ENCODE data around the gene RND2.

The RND2 gene

DNA sequence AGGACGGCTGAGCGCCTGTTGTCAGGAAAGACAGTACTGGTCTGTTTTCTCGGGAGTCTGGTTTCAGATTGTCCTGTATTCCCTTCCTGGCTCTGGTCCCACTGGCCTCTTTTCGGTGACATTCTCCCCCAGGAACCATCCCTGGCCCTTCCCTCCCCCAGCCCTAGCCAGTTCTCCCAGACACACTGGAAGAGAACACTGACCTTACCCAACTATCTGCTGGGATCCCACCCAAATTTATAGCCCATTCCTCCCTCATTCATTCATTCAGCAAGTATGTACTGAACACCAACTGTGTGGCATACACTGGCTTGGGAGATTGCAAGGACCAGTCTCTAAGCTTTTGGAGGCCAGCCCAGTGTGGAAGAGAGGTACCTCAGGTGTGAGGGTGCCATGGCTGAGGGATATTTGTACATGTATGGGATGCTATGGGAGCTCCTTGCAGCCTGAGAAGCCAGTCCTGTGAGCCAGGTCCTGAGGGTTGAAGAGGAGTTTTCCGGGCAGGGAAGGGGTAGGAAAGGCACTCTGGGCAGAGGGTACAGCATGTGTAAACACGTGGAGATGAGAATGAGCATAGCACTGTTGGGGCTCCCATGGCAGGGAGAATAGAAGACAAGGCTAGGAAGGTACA lies 5.2 kb downstream of the RND2 start:
- Histone ChIP-seq H3K9ac (no peak overlapping the region), H3K79me2 (ENCODE audit: insufficient read depth, low read depth) (no peaks in the 10 kb centered on the region), H3K27me3 (ENCODE audit: insufficient read depth, low read depth) (no peaks in the 10 kb centered on the region), H3K36me3 (ENCODE audit: insufficient read depth) (no peaks in the 10 kb centered on the region), H3K4me1 (ENCODE audit: low read depth, poor library complexity, severe bottlenecking) (no peaks in the 10 kb centered on the region), H3K4me2 (no peak overlapping the region), H4K20me1 (ENCODE audit: insufficient read depth) (no peaks in the 10 kb centered on the region), H3K27ac (no peak overlapping the region), H3K4me3 (IDR thresholded peaks at IDR 0.05; ENCODE audit: insufficient read depth, low read depth, low read length) (no peak overlapping the region), H2AFZ (ENCODE audit: low read depth) (no peak overlapping the region)
- TF ChIP-seq CTCF (conservative IDR thresholded peaks at IDR 0.05; ENCODE audit: low read depth, low read length) = no peak

- H3K9ac ChIP-seq = no peak overlapping the region
- H3K4me2 ChIP-seq = no peak overlapping the region
- H3K27me3 ChIP-seq (ENCODE audit: insufficient read depth, low read depth) = no peaks in the 10 kb centered on the region
- no peaks in the 10 kb centered on the region for H4K20me1 ChIP-seq (ENCODE audit: insufficient read depth)
- H2AFZ ChIP-seq (ENCODE audit: low read depth) = no peak overlapping the region
- H3K79me2 ChIP-seq (ENCODE audit: insufficient read depth, low read depth) = no peaks in the 10 kb centered on the region
- no peak overlapping the region for H3K4me3 ChIP-seq (IDR thresholded peaks at IDR 0.05; ENCODE audit: insufficient read depth, low read depth, low read length)
- H3K36me3 ChIP-seq (ENCODE audit: insufficient read depth) = no peaks in the 10 kb centered on the region
- no peak overlapping the region for H3K27ac ChIP-seq
- H3K4me1 ChIP-seq (ENCODE audit: low read depth, poor library complexity, severe bottlenecking) = no peaks in the 10 kb centered on the region
- TF ChIP-seq CTCF (conservative IDR thresholded peaks at IDR 0.05; ENCODE audit: low read depth, low read length) = no peak
Observed at GRCh38 chr17:43031666-43032065, 6.6 kb downstream of the RND2 start.

DNA sequence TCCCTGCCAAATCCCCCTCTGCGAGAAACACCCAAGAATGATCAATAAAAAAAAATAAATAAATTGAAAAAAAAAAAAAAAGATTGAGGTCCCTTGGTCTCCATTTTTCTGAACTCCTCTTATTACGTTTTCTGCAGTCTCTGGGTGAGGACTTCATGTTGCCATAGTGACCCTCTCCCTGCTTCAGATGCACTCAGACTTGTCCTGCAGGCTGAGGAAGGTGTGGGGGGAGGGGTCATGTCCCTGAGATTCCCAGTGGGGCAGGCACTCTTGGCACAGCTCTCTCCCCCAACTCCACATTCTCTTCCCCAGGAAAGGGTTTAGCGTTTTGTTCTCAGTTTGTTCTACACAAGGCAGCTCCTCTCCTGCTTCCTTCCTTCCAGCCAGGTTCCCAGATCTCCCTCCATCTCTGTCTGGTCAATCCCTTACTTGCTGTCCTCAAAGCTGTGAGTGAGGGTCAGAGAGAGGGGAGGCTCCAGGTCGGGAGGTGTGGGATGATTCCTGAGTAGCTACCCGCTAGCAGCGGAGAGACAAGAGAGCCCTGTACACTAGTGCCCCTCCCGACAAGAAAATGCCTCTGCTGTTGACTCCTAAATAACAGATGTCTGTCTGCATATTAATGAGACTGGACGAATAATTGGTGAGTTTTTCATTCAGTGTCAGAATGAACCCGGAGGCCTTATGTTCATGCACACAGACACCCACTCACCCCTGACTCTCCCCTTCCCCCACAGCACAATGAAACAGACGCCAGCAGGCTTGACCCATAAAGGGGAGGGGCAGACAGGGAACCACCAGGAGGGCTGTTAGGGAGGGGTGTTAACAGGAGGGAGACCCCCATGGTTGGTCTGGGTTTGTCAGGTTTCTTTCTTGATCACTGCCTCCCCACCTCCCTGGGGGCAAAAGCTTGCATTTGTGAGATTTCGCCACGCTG lies 9.2 kb downstream of the RND2 start:
- no peaks in the 10 kb centered on the region for H3K4me1 ChIP-seq (ENCODE audit: low read depth, poor library complexity, severe bottlenecking)
- no peak for TF ChIP-seq CTCF (conservative IDR thresholded peaks at IDR 0.05; ENCODE audit: low read depth, low read length)
- H3K36me3 ChIP-seq (ENCODE audit: insufficient read depth) = no peaks in the 10 kb centered on the region
- H3K4me3 ChIP-seq (IDR thresholded peaks at IDR 0.05; ENCODE audit: insufficient read depth, low read depth, low read length) = no peak overlapping the region
- no peak overlapping the region for H3K27ac ChIP-seq
- H4K20me1 ChIP-seq (ENCODE audit: insufficient read depth) = no peaks in the 10 kb centered on the region
- H3K4me2 ChIP-seq = no peak overlapping the region
- H3K79me2 ChIP-seq (ENCODE audit: insufficient read depth, low read depth) = no peaks in the 10 kb centered on the region
- H2AFZ ChIP-seq (ENCODE audit: low read depth) = no peak overlapping the region
- no peaks in the 10 kb centered on the region for H3K27me3 ChIP-seq (ENCODE audit: insufficient read depth, low read depth)
- H3K9ac ChIP-seq = no peak overlapping the region

GRCh38 chr17:43034894-43035293 lies 9.9 kb downstream of the RND2 start:
- Histone ChIP-seq H3K79me2 (ENCODE audit: insufficient read depth, low read depth) (no peaks in the 10 kb centered on the region), H3K27me3 (ENCODE audit: insufficient read depth, low read depth) (no peaks in the 10 kb centered on the region), H3K4me3 (IDR thresholded peaks at IDR 0.05; ENCODE audit: insufficient read depth, low read depth, low read length) (no peak overlapping the region), H3K4me2 (no peak overlapping the region), H2AFZ (ENCODE audit: low read depth) (no peak overlapping the region), H4K20me1 (ENCODE audit: insufficient read depth) (no peaks in the 10 kb centered on the region), H3K27ac (no peak overlapping the region), H3K9ac (no peak overlapping the region), H3K36me3 (ENCODE audit: insufficient read depth) (no peaks in the 10 kb centered on the region), H3K4me1 (ENCODE audit: low read depth, poor library complexity, severe bottlenecking) (no peaks in the 10 kb centered on the region)
- TF ChIP-seq CTCF (conservative IDR thresholded peaks at IDR 0.05; ENCODE audit: low read depth, low read length) = no peak
